ENCODE results near the gene FAM171A1.
"Not testable (repeated sequence)": the region's sequence is repeated elsewhere in the genome, so short reads cannot be mapped to it uniquely, and the experiment has no call there.

FAM171A1 gene

DNA sequence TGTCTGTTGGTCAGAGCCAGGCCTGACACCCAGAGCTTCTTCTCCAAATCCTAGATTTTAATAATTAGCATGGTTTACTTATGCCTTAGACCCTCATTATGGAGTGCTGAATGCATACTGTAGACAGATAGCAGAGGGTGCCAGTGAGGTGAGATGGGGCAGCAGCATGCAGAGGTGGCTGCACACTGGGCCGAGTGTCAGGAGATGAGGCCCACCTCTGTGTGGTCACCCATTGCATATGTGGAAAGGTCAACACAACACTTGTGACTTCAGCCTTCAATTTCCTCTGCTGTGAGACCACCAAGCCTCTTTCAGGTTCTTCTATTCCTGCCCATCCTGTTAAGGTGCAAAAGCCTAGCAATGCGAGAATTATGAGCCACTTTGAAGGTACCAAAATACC, 162.9 kb downstream of the FAM171A1 start:
- FAIRE-seq (no peak), DNase-seq (ENCODE audit: insufficient read length) (no peak)
- no peak for TF ChIP-seq POLR2AphosphoS5 (IDR thresholded peaks at IDR 0.05; ENCODE audit: low read depth, low read length)

DNA sequence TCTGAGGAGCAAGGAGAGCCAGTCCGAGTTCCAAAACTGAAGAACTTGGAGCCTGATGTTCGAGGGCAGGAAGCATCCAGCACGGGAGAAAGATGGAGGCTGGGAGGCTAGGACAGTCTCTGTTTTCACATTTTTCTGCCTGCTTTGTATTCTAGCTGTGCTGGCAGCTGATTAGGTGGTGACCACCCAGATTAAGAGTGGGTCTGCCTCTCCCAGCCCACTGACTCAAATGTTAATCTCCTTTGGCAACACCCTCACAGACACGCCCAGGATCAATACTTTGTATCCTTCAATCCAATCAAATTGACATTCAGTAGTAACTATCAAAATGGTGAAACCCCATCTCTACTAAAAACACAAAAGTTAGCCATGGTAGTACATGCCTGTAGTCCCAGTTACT, 163.7 kb downstream of the FAM171A1 start:
- not testable (repeated sequence) for FAIRE-seq; DNase-seq (ENCODE audit: insufficient read length)

DNA sequence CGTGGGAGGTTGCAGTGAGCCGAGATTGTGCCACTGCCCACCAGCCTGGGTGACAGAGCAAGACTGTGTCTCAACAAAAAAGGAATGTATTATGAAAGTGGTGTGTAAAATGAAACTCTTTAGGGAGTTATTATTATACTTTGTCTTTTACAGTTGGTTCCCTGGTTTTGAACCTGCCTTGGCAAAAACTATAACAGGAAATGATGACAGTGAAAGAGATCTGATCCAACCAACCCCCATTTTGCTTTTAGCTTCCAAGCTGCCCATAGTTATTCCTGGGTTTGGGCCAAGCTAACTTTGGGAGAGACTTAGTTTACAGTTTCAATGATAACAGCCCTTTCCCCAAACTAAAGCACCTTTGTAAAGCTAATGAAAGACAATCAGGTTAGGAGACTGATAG, 168.4 kb downstream of the FAM171A1 start:
- TF ChIP-seq TAF1 (IDR thresholded peaks at IDR 0.05; ENCODE audit: borderline replicate concordance, low read depth, low read length) (no peak), POLR2AphosphoS5 (IDR thresholded peaks at IDR 0.05; ENCODE audit: low read depth, low read length) (no peak), POLR2A (IDR thresholded peaks at IDR 0.05; ENCODE audit: low read depth, low read length) (no peak)

DNA sequence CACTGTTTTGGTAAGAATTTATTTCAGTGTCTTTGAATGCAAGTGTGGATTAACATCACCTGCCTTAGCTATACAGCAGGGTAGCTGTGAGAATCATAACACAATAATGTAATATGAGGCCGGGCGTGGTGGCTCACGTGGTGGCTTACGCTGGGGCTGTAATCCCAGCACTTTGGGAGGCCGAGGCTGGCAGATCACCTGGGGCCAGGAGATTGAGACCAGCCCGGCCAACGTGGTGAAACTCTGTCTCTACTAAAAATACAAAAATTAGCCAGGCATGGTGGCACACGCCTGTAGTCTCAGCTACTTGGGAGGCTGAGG, 168.8 kb downstream of the FAM171A1 start:
- FAIRE-seq; DNase-seq (ENCODE audit: insufficient read length): not testable (repeated sequence)

More for the DNA sequence above, 168.4 kb downstream of the FAM171A1 start:
- FAIRE-seq (no peak), DNase-seq (ENCODE audit: insufficient read length) (no peak)

DNA sequence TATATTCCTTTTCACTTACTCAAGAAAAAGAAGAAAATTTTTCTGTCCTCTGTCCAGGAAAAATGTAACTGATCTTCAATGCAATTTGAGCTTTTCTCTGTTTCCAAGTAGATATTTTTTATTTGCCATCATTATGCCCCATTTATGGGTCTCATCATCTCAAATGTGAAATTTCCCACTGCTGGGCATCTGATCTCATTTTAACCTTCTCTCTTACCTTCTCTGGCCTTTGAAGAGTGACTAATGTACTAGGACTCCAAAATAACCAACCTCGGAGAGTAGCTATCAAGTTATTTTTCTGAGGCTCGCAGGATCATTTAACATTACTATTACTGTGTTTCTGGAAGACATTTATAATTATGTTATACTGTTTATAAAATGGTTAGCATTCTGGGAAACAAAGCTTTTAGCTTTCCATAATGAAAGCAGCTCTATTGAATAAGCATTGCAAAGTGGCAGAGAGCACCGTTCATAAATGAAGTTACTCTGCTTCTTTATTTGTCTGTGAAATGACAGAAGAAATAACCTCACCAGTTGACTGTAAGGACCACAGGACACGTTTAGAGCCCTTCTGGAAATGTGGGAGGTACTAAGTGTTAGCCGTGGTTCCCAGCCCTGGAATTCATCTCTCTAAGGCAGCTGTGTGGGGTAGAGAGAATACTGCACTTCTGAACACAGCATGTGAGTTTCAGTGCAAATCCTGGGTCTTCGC, 169.3 kb downstream of the FAM171A1 start:
- DNase-seq (ENCODE audit: insufficient read length) (no peak), FAIRE-seq (no peak)
- TF ChIP-seq POLR2AphosphoS5 (IDR thresholded peaks at IDR 0.05; ENCODE audit: low read depth, low read length) (no peak), POLR2A (IDR thresholded peaks at IDR 0.05; ENCODE audit: low read depth, low read length) (no peak), TAF1 (IDR thresholded peaks at IDR 0.05; ENCODE audit: borderline replicate concordance, low read depth, low read length) (no peak)

DNA sequence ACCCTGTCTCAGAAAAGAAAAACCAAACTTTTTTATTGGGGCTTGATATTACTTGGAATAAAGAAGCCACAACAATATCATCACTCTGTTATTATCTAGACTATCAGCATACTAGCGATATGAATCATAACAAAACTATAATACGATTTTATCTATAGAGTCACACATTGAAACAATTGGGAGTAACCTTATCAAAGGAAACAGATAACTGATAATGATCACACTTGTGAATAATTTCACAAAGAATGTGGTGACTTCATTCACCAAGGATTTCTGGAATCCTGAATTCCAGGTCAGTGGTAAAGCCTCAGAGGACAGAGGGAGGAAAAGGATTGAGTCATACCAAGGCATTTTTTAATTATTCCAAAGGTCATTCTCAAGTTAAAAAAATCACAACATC, 170.5 kb downstream of the FAM171A1 start:
- TF ChIP-seq POLR2AphosphoS5 (IDR thresholded peaks at IDR 0.05; ENCODE audit: low read depth, low read length) (no peak), POLR2A (IDR thresholded peaks at IDR 0.05; ENCODE audit: low read depth, low read length) (no peak), TAF1 (IDR thresholded peaks at IDR 0.05; ENCODE audit: borderline replicate concordance, low read depth, low read length) (no peak)
- DNase-seq (ENCODE audit: insufficient read length) (no peak), FAIRE-seq (no peak)

DNA sequence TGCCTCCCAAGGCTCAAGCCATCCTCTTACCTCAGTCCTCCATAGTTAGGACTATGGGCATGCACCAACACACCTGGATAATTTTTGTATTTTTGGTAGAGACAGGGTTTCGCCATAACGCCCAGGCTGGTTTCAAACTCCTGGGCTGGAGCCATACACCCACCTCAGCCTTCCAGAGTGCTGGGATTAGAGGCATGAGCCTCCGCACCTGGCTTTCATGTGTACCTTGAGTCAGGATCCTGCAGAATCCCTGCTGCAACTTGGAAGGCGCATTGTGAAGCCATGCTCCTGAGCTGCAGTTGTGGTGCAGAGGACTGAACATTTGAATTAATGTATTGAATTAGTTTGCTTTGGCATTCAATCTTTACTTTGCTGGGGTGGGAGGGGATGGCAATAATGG, 173.2 kb downstream of the FAM171A1 start:
- DNase-seq (ENCODE audit: insufficient read length) (no peak), FAIRE-seq (no peak)
- TF ChIP-seq TAF1 (IDR thresholded peaks at IDR 0.05; ENCODE audit: borderline replicate concordance, low read depth, low read length) (no peak), POLR2A (IDR thresholded peaks at IDR 0.05; ENCODE audit: low read depth, low read length) (no peak), POLR2AphosphoS5 (IDR thresholded peaks at IDR 0.05; ENCODE audit: low read depth, low read length) (no peak)

GRCh38 chr10:15197276-15197675, 173.8 kb downstream of the FAM171A1 start:
- TF ChIP-seq TAF1 (IDR thresholded peaks at IDR 0.05; ENCODE audit: borderline replicate concordance, low read depth, low read length) = no peak
- no peak for TF ChIP-seq POLR2AphosphoS5 (IDR thresholded peaks at IDR 0.05; ENCODE audit: low read depth, low read length)
- TF ChIP-seq POLR2A (IDR thresholded peaks at IDR 0.05; ENCODE audit: low read depth, low read length) = no peak
- DNase-seq (ENCODE audit: insufficient read length) (no peak), FAIRE-seq (no peak)

DNA sequence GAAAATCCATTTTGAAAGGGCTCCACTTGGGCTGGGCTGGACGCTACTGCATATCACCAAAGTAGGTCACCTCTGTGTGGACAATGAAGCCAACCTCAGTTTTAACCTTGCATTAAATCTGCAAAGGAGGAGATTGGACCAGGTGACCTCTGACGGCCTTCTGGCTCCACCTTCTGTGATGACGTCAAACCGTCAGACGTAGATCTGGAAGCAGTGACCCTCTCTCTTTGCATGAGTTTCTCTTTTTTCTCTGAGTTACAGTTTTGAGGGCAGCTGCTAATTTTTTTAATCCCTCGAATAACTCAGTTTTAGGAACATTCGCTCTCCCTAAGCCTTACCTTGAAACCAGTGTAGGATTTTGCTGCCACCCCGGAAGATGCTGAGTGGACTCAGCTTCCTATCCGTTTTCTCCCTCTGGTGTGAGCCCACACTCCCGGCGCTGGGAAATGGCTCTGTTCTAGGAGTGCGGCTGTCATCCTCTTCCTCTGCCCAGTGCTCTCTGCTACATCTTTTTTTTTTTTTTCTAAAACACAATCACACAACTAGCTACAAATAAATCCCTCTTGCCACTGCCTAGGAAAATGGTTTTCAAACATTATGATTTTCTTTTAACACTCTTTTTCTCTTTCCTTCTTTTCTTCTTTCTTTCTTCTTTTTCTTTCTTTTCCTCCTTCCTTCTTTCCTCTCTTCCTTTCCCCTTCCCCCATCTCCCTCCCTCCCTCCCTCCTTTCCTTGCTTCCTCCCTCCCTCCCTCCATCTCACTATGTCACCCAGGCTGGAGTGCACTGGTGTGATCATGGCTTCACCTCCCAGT, 174.9 kb downstream of the FAM171A1 start:
- FAIRE-seq (no peak), DNase-seq (ENCODE audit: insufficient read length) (no peak)
- TF ChIP-seq TAF1 (IDR thresholded peaks at IDR 0.05; ENCODE audit: borderline replicate concordance, low read depth, low read length) = no peak
- TF ChIP-seq POLR2AphosphoS5 (IDR thresholded peaks at IDR 0.05; ENCODE audit: low read depth, low read length) = no peak
- TF ChIP-seq POLR2A (IDR thresholded peaks at IDR 0.05; ENCODE audit: low read depth, low read length) = no peak

- no peak for FAIRE-seq
- no peak for DNase-seq (ENCODE audit: insufficient read length)
- no peak for TF ChIP-seq POLR2A (IDR thresholded peaks at IDR 0.05; ENCODE audit: low read depth, low read length)
- no peak for TF ChIP-seq TAF1 (IDR thresholded peaks at IDR 0.05; ENCODE audit: borderline replicate concordance, low read depth, low read length)
- no peak for TF ChIP-seq POLR2AphosphoS5 (IDR thresholded peaks at IDR 0.05; ENCODE audit: low read depth, low read length)
Observed at GRCh38 chr10:15189133-15189885, 181.8 kb downstream of the FAM171A1 start.

GRCh38 chr10:15188603-15189002, 182.5 kb downstream of the FAM171A1 start:
- TF ChIP-seq POLR2AphosphoS5 (IDR thresholded peaks at IDR 0.05; ENCODE audit: low read depth, low read length) = no peak
- no peak for TF ChIP-seq TAF1 (IDR thresholded peaks at IDR 0.05; ENCODE audit: borderline replicate concordance, low read depth, low read length)
- TF ChIP-seq POLR2A (IDR thresholded peaks at IDR 0.05; ENCODE audit: low read depth, low read length) = no peak
- DNase-seq (ENCODE audit: insufficient read length) (no peak), FAIRE-seq (no peak)

Data from GM12892 (cell line).